Left lung (tissue), 10 donors: ENCODE measurements around the gene CSGALNACT2. TPM values are rescaled to one million over a fixed set of nuclear protein-coding genes. Genes with fewer than 3 reads are reported as not detected.

Source experiments
- ATAC-seq: fragments of 200-7000 bp; cut with Tn5 transposase; one replicate; pipeline ENCODE4 v1.9.1; 2020; ENCODE audit warnings: moderate library complexity
- DNase-seq, 4 donors: peaks; one replicate each; pipeline ENCODE4 v3.0.0-alpha.2; 2013 to 2020
- H3K27ac ChIP-seq, 2 donors: fragments of 200-600 bp; sonication (generic) in 1 of 2; one replicate each; pipeline versions ENCODE4 v1.5.0 to v1.8.0; 2020 to 2021
- H3K27me3 ChIP-seq, 2 donors: fragments of 200-600 bp; sonication (generic) in 1 of 2; one replicate each; pipeline versions ENCODE4 v1.5.0 to v1.8.0; 2020 to 2021
- H3K36me3 ChIP-seq, 2 donors: fragments of 200-600 bp; sonication (generic) in 1 of 2; one replicate each; pipeline versions ENCODE4 v1.5.0 to v1.8.0; 2020 to 2021
- H3K4me1 ChIP-seq, 2 donors: fragments of 200-600 bp; one replicate each; pipeline ENCODE4 v1.8.0; 2021
- H3K4me3 ChIP-seq, 2 donors: fragments of 200-600 bp; sonication (generic) in 1 of 2; one replicate each; pipeline versions ENCODE4 v1.5.0 to v1.8.0; 2020 to 2021; ENCODE audit warnings: mild to moderate bottlenecking in 1 of 2
- H3K9me3 ChIP-seq, 2 donors: fragments of 200-600 bp; sonication (generic) in 1 of 2; one replicate each; pipeline versions ENCODE4 v1.5.0 to v1.8.0; 2020 to 2021
- CTCF ChIP-seq, 2 donors: fragments of 200-600 bp; sonication (generic) in 1 of 2; IDR thresholded peaks; one replicate each; pipeline versions ENCODE4 v1.5.0 to v1.8.0; 2021; ENCODE audit warnings: antibody characterized with exemption in 2 of 2
- intact Hi-C, 2 donors: fragments of 100-400 bp; cut with DNase I; formaldehyde crosslinking; loops; one replicate each; pipeline versions ENCODE4 v1.11.2 to v1.14.2; 2022
- polyA plus RNA-seq, 6 donors: library from polyadenylated mRNA; unstranded; fragments of 120-200 nt; gene quantifications; one replicate each; pipeline ENCODE4 v1.2.1, GENCODE V29; 2013; ENCODE audit not compliant: insufficient read length in 6 of 6
- total RNA-seq, 2 donors: library from RNA; stranded (reverse); fragmentation: NEBNext Ultra II Directional; extraction: Animal tissue kit (Norgen Biotek cat#: 25700); gene quantifications; one replicate each; pipeline ENCODE4 v1.2.1, GENCODE V29; 2021
- donor health status: DM: no; HTN: yes; CAD: no.
- donor health status: DM: no; HTN: no; CAD: no.

Gene CSGALNACT2
- total and polyA plus RNA-seq, 8 donors, result 31.4 to 45.0 (median 36.6) TPM

GRCh38 chr10:43211030-43211429, 72.8 kb downstream of the CSGALNACT2 start:
- no peak for ATAC-seq
- no peaks in the 10 kb centered on the region for H3K4me1 ChIP-seq
- TF ChIP-seq CTCF (IDR thresholded peaks at IDR 0.05), result no peak
- H3K27me3 ChIP-seq, result peaks cover 0 to 1% of the 10 kb centered on the region in 2 donors
- DNase-seq, result peak in 2 of 4 donors; percentile 27 to 63
- no peaks in the 10 kb centered on the region for H3K36me3 ChIP-seq
- intact Hi-C loops, result no loop called here
- no peaks in the 10 kb centered on the region for H3K9me3 ChIP-seq
- no peak overlapping the region for H3K27ac ChIP-seq
- no peak overlapping the region for H3K4me3 ChIP-seq

- no peak for TF ChIP-seq CTCF (IDR thresholded peaks at IDR 0.05)
- intact Hi-C loops, result no loop called here
- no peaks in the 10 kb centered on the region for H3K9me3 ChIP-seq
- peak in 2 of 4 donors; percentile 26 to 61 for DNase-seq
- ATAC-seq, result no peak
- no peak overlapping the region for H3K4me3 ChIP-seq
- H3K27ac ChIP-seq, result no peak overlapping the region
- no peaks in the 10 kb centered on the region for H3K36me3 ChIP-seq
- no peaks in the 10 kb centered on the region for H3K4me1 ChIP-seq
- peaks cover 0 to 6% of the 10 kb centered on the region in 2 donors for H3K27me3 ChIP-seq
These were observed 73.3 kb downstream of the CSGALNACT2 start for GRCh38 chr10:43211431-43212042.

DNA sequence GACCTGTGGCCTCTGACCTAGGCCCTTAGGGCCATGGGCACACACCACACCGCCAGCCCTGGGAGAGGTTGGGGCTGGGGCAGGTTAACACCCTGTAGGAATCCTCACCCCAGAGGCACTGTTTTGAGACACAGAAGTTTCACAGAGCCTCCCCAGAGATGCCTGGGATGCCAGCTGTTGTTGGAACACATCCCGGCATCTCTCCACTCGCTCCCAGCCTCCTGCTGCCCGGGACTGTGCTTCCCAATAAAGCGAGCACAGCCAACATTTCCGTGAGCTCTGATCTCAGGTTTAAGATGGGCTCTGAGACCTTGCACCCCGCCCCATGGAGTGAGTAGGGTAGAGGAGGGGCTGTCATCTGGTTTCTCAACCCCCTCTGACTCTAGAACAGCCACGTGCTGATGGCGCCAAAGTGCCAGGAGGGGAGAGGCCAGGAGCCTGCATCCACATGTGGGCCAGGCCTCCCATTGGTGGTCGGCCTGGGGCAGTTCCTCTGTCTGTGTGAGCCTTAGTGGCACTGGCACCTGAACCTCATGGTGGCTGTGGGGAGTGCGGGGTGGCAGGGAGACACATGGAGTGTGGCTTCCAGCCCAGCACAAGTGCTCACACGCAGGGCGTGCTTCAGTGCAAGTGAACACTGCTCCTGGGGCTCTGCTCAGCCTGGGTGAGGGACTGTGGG, 73.9 kb downstream of the CSGALNACT2 start:
- no peak for TF ChIP-seq CTCF (IDR thresholded peaks at IDR 0.05)
- no peak for ATAC-seq

GRCh38 chr10:43214071-43214955, 76.1 kb downstream of the CSGALNACT2 start:
- peak in 1 of 4 donors; percentile 66 for DNase-seq
- no peak for TF ChIP-seq CTCF (IDR thresholded peaks at IDR 0.05)
- Histone ChIP-seq H3K9me3 (no peaks in the 10 kb centered on the region), H3K4me3 (no peak overlapping the region), H3K36me3 (no peaks in the 10 kb centered on the region), H3K27me3 (peaks cover 0 to 22% of the 10 kb centered on the region in 2 donors), H3K4me1 (no peaks in the 10 kb centered on the region), H3K27ac (no peak overlapping the region)
- ATAC-seq, result no peak
- intact Hi-C loops, result no loop called here

More for the DNA sequence above, 73.9 kb downstream of the CSGALNACT2 start:
- no peak overlapping the region for H3K27ac ChIP-seq
- no peaks in the 10 kb centered on the region for H3K36me3 ChIP-seq
- intact Hi-C loops, result no loop called here
- H3K4me1 ChIP-seq, result no peaks in the 10 kb centered on the region
- no peak overlapping the region for H3K4me3 ChIP-seq
- H3K27me3 ChIP-seq, result peaks cover 0 to 13% of the 10 kb centered on the region in 2 donors
- H3K9me3 ChIP-seq, result no peaks in the 10 kb centered on the region
- DNase-seq, result peak in 2 of 4 donors; percentile 18 to 73
